Caco-2 (cell line): ENCODE results near the gene STK10. TPM values are rescaled to one million over a fixed set of nuclear protein-coding genes. Genes with fewer than 3 reads are reported as not detected.

Source experiments
- BruUV-seq: library from RNA; stranded (reverse); fragments of 400-500 nt; replicated peaks from 2 replicates; lab custom pipeline; 2021; lab: Mats Ljungman, UMichigan
- CTCF ChIA-PET: fragments of 300-600 bp; sonication (Branson Sonifier 250); formaldehyde crosslinking; loops from one replicate; lab custom pipeline; 2022; ENCODE audit warnings: antibody characterized with exemption; lab: Charles Lee
- POLR2A ChIA-PET: fragments of 300-600 bp; sonication (Branson Sonifier 250); formaldehyde crosslinking; loops from one replicate; lab custom pipeline; 2022; ENCODE audit warnings: antibody characterized with exemption; lab: Charles Lee
- DNase-seq, 2 experiments: peaks; one replicate each; pipeline versions ENCODE4 v3.0.0 to v3.0.0-alpha.2; 2020 to 2022
- H3K27me3 ChIP-seq: replicated peaks from 2 replicates; pipeline ENCODE4 v1.6.0; 2011; ENCODE audit warnings: low read length; ENCODE audit not compliant: control insufficient read depth, insufficient read depth
- H3K36me3 ChIP-seq: 2 replicates; pipeline ENCODE4 v1.5.1; 2011; ENCODE audit warnings: low read length; ENCODE audit not compliant: control insufficient read depth, insufficient read depth
- H3K4me1 ChIP-seq: fragments of 250-450 bp; sonication (Bioruptor Pico); 2 replicates; pipeline ENCODE4 v1.5.1; 2020; ENCODE audit warnings: mild to moderate bottlenecking
- H3K4me3 ChIP-seq: 2 replicates; pipeline ENCODE4 v1.5.1; 2011; ENCODE audit warnings: low read depth, mild to moderate bottlenecking, control low read depth, low read length
- H3K9me3 ChIP-seq: fragments of 250-450 bp; sonication (Bioruptor Pico); 2 replicates; pipeline ENCODE4 v1.5.1; 2020; ENCODE audit warnings: mild to moderate bottlenecking, moderate library complexity
- H3K27ac Mint-ChIP-seq: one replicate; pipeline ENCODE4 v1.8.0; 2022; ENCODE audit warnings: mixed read lengths; ENCODE audit not compliant: unreplicated experiment
- H3K27me3 Mint-ChIP-seq: one replicate; pipeline ENCODE4 v1.8.0; 2022; ENCODE audit warnings: mixed read lengths; ENCODE audit not compliant: insufficient read depth, unreplicated experiment
- H3K36me3 Mint-ChIP-seq: one replicate; pipeline ENCODE4 v1.8.0; 2022; ENCODE audit warnings: mild to moderate bottlenecking, mixed read lengths; ENCODE audit not compliant: insufficient read depth, unreplicated experiment
- H3K4me1 Mint-ChIP-seq: one replicate; pipeline ENCODE4 v1.8.0; 2022; ENCODE audit warnings: low read depth, mixed read lengths; ENCODE audit not compliant: unreplicated experiment
- H3K4me3 Mint-ChIP-seq: one replicate; pipeline ENCODE4 v1.8.0; 2022; ENCODE audit warnings: mild to moderate bottlenecking, moderate library complexity, mixed read lengths; ENCODE audit not compliant: unreplicated experiment
- H3K9me3 Mint-ChIP-seq: one replicate; pipeline ENCODE4 v1.8.0; 2022; ENCODE audit warnings: mixed read lengths; ENCODE audit not compliant: unreplicated experiment
- intact Hi-C: fragments of 100-400 bp; cut with micrococcal nuclease; formaldehyde crosslinking; loops from one replicate; pipeline ENCODE4 v1.10.0; 2022; ENCODE audit not compliant: unreplicated experiment
- total RNA-seq: library from RNA; stranded (reverse); gene quantifications from 2 replicates; pipeline ENCODE4 v1.2.3, GENCODE V29; 2022
- TF ChIP-seq, protein P1 (sequence below), 2 experiments: fragments of 200-600 bp in 1 of 2; IDR thresholded peaks; 1 replicate in 1 of 2; 2 replicates in 1 of 2; pipeline versions ENCODE4 v1.5.1 to v1.8.0; 2011 to 2022; ENCODE audit warnings: antibody characterized with exemption in 1 of 2, control low read depth in 1 of 2, inconsistent platforms in 1 of 2, low read depth in 1 of 2, low read length in 1 of 2, mild to moderate bottlenecking in 1 of 2, moderate library complexity in 1 of 2; ENCODE audit not compliant: insufficient read depth in 1 of 2, severe bottlenecking in 1 of 2, unreplicated experiment in 1 of 2

STK10 gene
- total RNA-seq, 1 experiment from 2014 or later = 10.3 TPM

DNA sequence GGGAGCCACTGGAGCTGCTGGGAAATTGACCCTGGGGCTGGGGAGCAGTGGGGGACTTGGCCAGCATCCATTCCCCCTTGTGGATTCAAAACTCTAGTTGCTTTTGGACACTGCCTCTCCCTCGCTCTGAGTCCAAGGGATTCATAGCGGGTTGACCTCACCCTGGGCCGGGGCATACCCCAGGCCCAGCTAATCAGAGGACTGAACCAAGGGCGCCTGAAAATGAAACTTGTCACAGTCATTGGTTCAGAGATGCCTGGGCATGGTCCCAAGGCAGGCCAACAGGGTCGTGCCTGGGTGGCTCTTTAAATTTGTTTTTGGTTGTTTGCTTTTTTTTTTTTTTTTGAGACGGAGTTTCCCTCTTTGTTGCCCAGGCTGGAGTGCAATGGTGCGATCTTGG, 22.6 kb downstream of the STK10 start:
- no TSS peak for BruUV-seq
- intact Hi-C loops = no loop called here
- Mint-ChIP-seq H3K4me3 (no peak overlapping the region), H3K4me1 (peaks cover 6% of the 10 kb centered on the region), H3K27me3 (no peaks in the 10 kb centered on the region), H3K27ac (no peak overlapping the region), H3K36me3 (no peaks in the 10 kb centered on the region), H3K9me3 (no peaks in the 10 kb centered on the region)
- no peaks in the 10 kb centered on the region for H3K9me3 ChIP-seq
- no peak overlapping the region for H3K4me3 ChIP-seq
- no peaks in the 10 kb centered on the region for H3K27me3 ChIP-seq
- no peaks in the 10 kb centered on the region for H3K36me3 ChIP-seq
- POLR2A ChIA-PET = no interaction called here
- CTCF ChIA-PET = no interaction called here
- TF ChIP-seq, protein P1, sequence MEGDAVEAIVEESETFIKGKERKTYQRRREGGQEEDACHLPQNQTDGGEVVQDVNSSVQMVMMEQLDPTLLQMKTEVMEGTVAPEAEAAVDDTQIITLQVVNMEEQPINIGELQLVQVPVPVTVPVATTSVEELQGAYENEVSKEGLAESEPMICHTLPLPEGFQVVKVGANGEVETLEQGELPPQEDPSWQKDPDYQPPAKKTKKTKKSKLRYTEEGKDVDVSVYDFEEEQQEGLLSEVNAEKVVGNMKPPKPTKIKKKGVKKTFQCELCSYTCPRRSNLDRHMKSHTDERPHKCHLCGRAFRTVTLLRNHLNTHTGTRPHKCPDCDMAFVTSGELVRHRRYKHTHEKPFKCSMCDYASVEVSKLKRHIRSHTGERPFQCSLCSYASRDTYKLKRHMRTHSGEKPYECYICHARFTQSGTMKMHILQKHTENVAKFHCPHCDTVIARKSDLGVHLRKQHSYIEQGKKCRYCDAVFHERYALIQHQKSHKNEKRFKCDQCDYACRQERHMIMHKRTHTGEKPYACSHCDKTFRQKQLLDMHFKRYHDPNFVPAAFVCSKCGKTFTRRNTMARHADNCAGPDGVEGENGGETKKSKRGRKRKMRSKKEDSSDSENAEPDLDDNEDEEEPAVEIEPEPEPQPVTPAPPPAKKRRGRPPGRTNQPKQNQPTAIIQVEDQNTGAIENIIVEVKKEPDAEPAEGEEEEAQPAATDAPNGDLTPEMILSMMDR (IDR thresholded peaks at IDR 0.05; ENCODE audit: insufficient read depth in 1 of 2, low read depth in 1 of 2, low read length in 1 of 2, severe bottlenecking in 1 of 2, unreplicated experiment in 1 of 2) = no peak
- H3K4me1 ChIP-seq = 0 out of 2 replicates have a peak, but pooled peaks cover 3% of the 10 kb centered on the region
- DNase-seq = no peak

DNA sequence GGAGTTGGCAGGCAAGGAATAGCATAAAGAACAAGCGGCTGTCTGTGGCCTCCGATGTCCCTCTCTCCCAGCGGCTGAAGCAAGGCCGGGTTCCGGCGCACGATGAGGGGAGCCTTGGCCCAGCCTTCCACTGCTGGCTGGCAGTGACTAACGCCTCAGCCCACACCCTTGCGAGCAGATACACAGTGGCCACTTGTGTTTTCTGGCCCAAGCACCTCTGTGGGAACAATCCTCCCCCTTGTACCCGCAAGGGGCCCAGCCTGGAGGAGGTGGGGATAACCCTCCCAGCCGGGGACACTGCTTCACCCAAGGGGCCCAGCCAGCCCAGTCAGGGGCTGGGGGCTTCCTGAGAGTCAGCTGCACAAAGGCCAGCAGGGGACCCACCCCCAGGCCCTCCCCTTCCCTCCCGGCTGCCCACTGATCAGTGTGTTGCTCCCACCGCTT, 23.2 kb downstream of the STK10 start:
- TF ChIP-seq, protein P1 (IDR thresholded peaks at IDR 0.05; ENCODE audit: insufficient read depth in 1 of 2, low read depth in 1 of 2, low read length in 1 of 2, severe bottlenecking in 1 of 2, unreplicated experiment in 1 of 2) = no peak
- 0 out of 2 replicates have a peak, but pooled peaks cover 4% of the 10 kb centered on the region for H3K4me1 ChIP-seq
- no peak overlapping the region for H3K4me3 ChIP-seq
- H3K27me3 ChIP-seq = no peaks in the 10 kb centered on the region
- H3K9me3 Mint-ChIP-seq = no peaks in the 10 kb centered on the region
- ChIA-PET CTCF (no interaction called here), POLR2A (no interaction called here)
- BruUV-seq = no TSS peak
- H3K27ac Mint-ChIP-seq = no peak overlapping the region
- DNase-seq = no peak
- no peaks in the 10 kb centered on the region for H3K36me3 Mint-ChIP-seq
- intact Hi-C loops = no loop called here
- no peak overlapping the region for H3K4me3 Mint-ChIP-seq
- no peaks in the 10 kb centered on the region for H3K27me3 Mint-ChIP-seq
- peaks cover 6% of the 10 kb centered on the region for H3K4me1 Mint-ChIP-seq
- H3K36me3 ChIP-seq = no peaks in the 10 kb centered on the region
- no peaks in the 10 kb centered on the region for H3K9me3 ChIP-seq

DNA sequence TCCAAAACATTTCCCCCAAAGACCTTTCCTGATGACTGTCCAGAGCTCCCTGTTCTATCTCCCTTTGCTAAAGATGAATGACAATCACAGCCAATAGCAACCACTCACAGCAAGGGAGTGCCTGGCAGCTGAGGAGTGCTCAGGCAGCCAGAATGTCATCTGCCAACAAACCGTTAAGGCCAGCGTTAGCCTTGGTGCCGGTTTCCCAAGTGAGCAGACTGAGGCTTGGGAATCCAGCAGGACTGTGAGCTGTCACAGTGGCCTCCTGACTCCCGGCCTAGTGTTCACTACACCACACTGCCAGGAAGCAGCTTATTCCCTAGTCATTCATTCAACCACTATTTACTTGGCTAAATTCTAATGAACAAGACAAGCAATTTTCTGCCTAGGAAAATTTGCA, 24.7 kb downstream of the STK10 start:
- intact Hi-C loops = no loop called here
- TF ChIP-seq, protein P1 (IDR thresholded peaks at IDR 0.05; ENCODE audit: insufficient read depth in 1 of 2, low read depth in 1 of 2, low read length in 1 of 2, severe bottlenecking in 1 of 2, unreplicated experiment in 1 of 2) = no peak
- no peaks in the 10 kb centered on the region for H3K27me3 ChIP-seq
- Mint-ChIP-seq H3K4me3 (no peak overlapping the region), H3K27ac (no peak overlapping the region), H3K27me3 (no peaks in the 10 kb centered on the region), H3K9me3 (no peaks in the 10 kb centered on the region), H3K4me1 (peaks cover 6% of the 10 kb centered on the region), H3K36me3 (no peaks in the 10 kb centered on the region)
- 0 out of 2 replicates have a peak, but pooled peaks cover 4% of the 10 kb centered on the region for H3K4me1 ChIP-seq
- no peaks in the 10 kb centered on the region for H3K9me3 ChIP-seq
- BruUV-seq = no TSS peak
- ChIA-PET POLR2A (no interaction called here), CTCF (interaction anchor here (1.4 kb wide), 1 partner anchor 130 kb away, joined by 5 read pairs; no protein-coding TSS in a partner anchor)
- H3K36me3 ChIP-seq = no peaks in the 10 kb centered on the region
- no peak overlapping the region for H3K4me3 ChIP-seq
- DNase-seq = no peak
